ENCODE results near the gene SVIL. TPM values are rescaled to one million over a fixed set of nuclear protein-coding genes. Genes with fewer than 3 reads are reported as not detected.

Gene SVIL
- total and polyA plus RNA-seq, 11 donors = 95.2 to 589 (median 355) TPM

- 70 to 77% (median 73%) methylated on average over 2 of the region's 2 CpGs for WGBS, 4 donors
- TF ChIP-seq POLR2A (IDR thresholded peaks at IDR 0.05) (no peak), CTCF (IDR thresholded peaks at IDR 0.05) (no peak)
- peaks cover 0 to 48% (median 34%) of the 10 kb centered on the region in 12 donors for H3K4me1 ChIP-seq
- H3K27ac ChIP-seq = no peak overlapping the region
- ATAC-seq = no peak
- no peak overlapping the region for H3K4me3 ChIP-seq
- no peak for DNase-seq
- no peaks in the 10 kb centered on the region for H3K27me3 ChIP-seq
- peaks cover 0 to 48% (median 34%) of the 10 kb centered on the region in 9 donors for H3K36me3 ChIP-seq
- intact Hi-C loops (cut with DNase I) = no loop called here
- no peaks in the 10 kb centered on the region for H3K9me3 ChIP-seq
These were observed 218.9 kb downstream of the SVIL start for GRCh38 chr10:29415876-29416275.

GRCh38 chr10:29414501-29414900, 220.3 kb downstream of the SVIL start:
- no peak overlapping the region for H3K4me3 ChIP-seq
- peaks cover 0 to 49% (median 38%) of the 10 kb centered on the region in 12 donors for H3K4me1 ChIP-seq
- no peak for TF ChIP-seq CTCF (IDR thresholded peaks at IDR 0.05)
- no peak for TF ChIP-seq POLR2A (IDR thresholded peaks at IDR 0.05)
- intact Hi-C loops (cut with DNase I) = no loop called here
- 48 to 62% (median 55%) methylated on average over 1 of the region's 1 CpG for WGBS, 4 donors
- H3K27me3 ChIP-seq = no peaks in the 10 kb centered on the region
- peaks cover 0 to 40% (median 27%) of the 10 kb centered on the region in 9 donors for H3K36me3 ChIP-seq
- no peak overlapping the region for H3K27ac ChIP-seq
- H3K9me3 ChIP-seq = no peaks in the 10 kb centered on the region
- no peak for ATAC-seq
- no peak for DNase-seq

DNA sequence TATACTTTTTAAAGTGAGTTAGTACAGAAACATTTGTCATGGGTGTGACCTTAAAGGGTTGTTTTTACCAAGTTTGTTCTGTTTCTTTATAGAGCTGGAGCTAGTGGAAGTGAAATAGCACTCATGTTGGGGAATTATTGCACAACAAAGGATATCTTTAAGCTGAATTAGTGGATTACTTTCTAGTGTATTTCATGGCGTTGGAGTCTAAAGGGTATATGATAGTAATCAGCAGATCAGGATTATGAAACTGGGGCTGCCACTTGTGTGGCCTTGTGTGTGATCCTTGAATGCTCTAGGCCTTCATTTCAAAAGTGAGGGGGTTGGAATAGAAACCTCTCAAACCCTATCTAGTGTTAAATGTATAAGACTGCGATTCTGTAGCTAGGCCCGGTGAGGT, 222.3 kb downstream of the SVIL start:
- no peak overlapping the region for H3K4me3 ChIP-seq
- peak overlapping the region in 3 of 12 donors; percentile 11 to 56 (median 21) for H3K27ac ChIP-seq
- ATAC-seq = no peak
- H3K4me1 ChIP-seq = peaks cover 0 to 55% (median 42%) of the 10 kb centered on the region in 12 donors
- WGBS, 4 donors = 71 to 85% (median 78%) methylated on average over 3 of the region's 3 CpGs
- TF ChIP-seq CTCF (IDR thresholded peaks at IDR 0.05) = no peak
- TF ChIP-seq POLR2A (IDR thresholded peaks at IDR 0.05) = no peak
- peaks cover 0 to 23% (median 15%) of the 10 kb centered on the region in 9 donors for H3K36me3 ChIP-seq
- no peaks in the 10 kb centered on the region for H3K9me3 ChIP-seq
- intact Hi-C loops (cut with DNase I) = no loop called here
- no peak for DNase-seq
- no peaks in the 10 kb centered on the region for H3K27me3 ChIP-seq

DNA sequence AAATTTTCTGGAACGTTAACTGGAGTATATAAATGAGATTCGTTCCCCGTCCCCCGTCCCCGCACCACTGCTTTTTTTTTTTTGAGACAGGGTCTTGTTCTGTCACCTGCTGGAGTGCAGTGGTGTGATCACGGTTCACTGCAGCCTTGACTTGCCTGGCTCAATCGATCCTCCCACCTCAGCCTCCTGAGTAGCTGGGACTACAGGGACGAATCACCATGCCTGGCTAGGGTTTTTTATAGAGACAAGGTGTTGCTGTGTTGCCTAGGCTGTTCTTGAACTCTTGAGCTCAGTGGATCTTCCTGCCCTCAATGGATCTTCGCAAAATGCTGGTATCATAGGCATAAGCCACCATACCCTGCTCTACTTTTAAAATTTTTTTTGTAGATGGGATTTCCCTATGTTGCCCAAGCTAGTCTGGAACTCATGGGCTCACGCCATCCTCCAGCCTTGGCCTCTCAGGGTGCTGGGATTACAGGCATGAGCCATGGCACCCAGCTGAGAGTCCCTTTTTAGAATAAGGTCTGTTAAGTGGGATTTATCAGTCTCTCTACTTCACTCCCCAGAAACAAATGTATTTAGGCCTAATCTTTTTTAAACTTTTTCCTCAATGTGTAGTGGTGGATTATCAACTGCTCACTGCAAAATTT, 223.0 kb downstream of the SVIL start:
- H3K4me3 ChIP-seq = peak overlapping the region in 1 of 12 donors; percentile 81
- H3K4me1 ChIP-seq = peaks cover 0 to 55% (median 42%) of the 10 kb centered on the region in 12 donors
- TF ChIP-seq POLR2A (IDR thresholded peaks at IDR 0.05) (no peak), CTCF (IDR thresholded peaks at IDR 0.05) (no peak)
- H3K27me3 ChIP-seq = no peaks in the 10 kb centered on the region
- intact Hi-C loops (cut with DNase I) = no loop called here
- no peak for DNase-seq
- no peak for ATAC-seq
- peaks cover 0 to 17% (median 13%) of the 10 kb centered on the region in 9 donors for H3K36me3 ChIP-seq
- no peaks in the 10 kb centered on the region for H3K9me3 ChIP-seq
- WGBS, 4 donors = 88 to 93% (median 90%) methylated on average over 10 of the region's 10 CpGs
- peak overlapping the region in 3 of 12 donors; percentile 11 to 56 (median 21) for H3K27ac ChIP-seq

Measured in heart left ventricle (tissue), 16 donors.